Keratinocyte (primary cell): Measurements from ENCODE around the gene FOXJ3. TPM values are rescaled to one million over a fixed set of nuclear protein-coding genes. Genes with fewer than 3 reads are reported as not detected.
A peak's percentile ranks its signal among the peaks of the same experiment; 100 is the strongest.

Source experiments
- DNase-seq: peaks from one replicate; pipeline ENCODE4 v3.0.0-alpha.2; 2011; ENCODE audit warnings: low read depth, missing footprints, low spot score
- FAIRE-seq: peaks from 2 replicates; lab custom pipeline; 2011; peaks lifted over from hg19 to GRCh38; lab: Jason Lieb, UNC
- H2AFZ ChIP-seq: 2 replicates; pipeline ENCODE4 v1.6.0; 2012; ENCODE audit warnings: low read length, control low read depth, inconsistent platforms; ENCODE audit not compliant: control insufficient read depth
- H3K27ac ChIP-seq: 2 replicates; pipeline ENCODE4 v1.5.1; 2011; ENCODE audit warnings: low read length; ENCODE audit not compliant: control insufficient read depth, insufficient read depth
- H3K27me3 ChIP-seq: 3 replicates; pipeline ENCODE4 v1.6.0; 2011; ENCODE audit warnings: low read length; ENCODE audit not compliant: control insufficient read depth, insufficient read depth; ENCODE audit errors: extremely low read depth
- H3K36me3 ChIP-seq, 2 experiments: 2 replicates in 1 of 2; 3 replicates in 1 of 2; pipeline ENCODE4 v1.5.1; 2011; ENCODE audit warnings: low read length in 2 of 2, mild to moderate bottlenecking in 1 of 2; ENCODE audit not compliant: control insufficient read depth in 2 of 2, insufficient read depth in 2 of 2; ENCODE audit errors: extremely low read depth in 1 of 2
- H3K4me1 ChIP-seq: 3 replicates; pipeline ENCODE4 v1.5.1; 2011; ENCODE audit warnings: low read length; ENCODE audit not compliant: control insufficient read depth, insufficient read depth; ENCODE audit errors: extremely low read depth
- H3K4me2 ChIP-seq: 3 replicates; pipeline ENCODE4 v1.6.0; 2011; ENCODE audit warnings: low read depth, low read length; ENCODE audit not compliant: control insufficient read depth, insufficient read depth; ENCODE audit errors: extremely low read depth
- H3K4me3 ChIP-seq, 3 experiments: fragments of 200-600 bp in 1 of 3; sonication (generic) in 1 of 3; 2 replicates in 2 of 3; 3 replicates in 1 of 3; pipeline ENCODE4 v1.5.1; 2011 to 2016; ENCODE audit warnings: low read length in 3 of 3, mild to moderate bottlenecking in 3 of 3, control low read depth in 2 of 3, inconsistent platforms in 1 of 3, low read depth in 1 of 3, mixed read lengths in 1 of 3, mixed run types in 1 of 3, moderate library complexity in 1 of 3; ENCODE audit not compliant: control insufficient read depth in 2 of 3, insufficient read depth in 2 of 3; ENCODE audit errors: extremely low read depth in 1 of 3
- H3K79me2 ChIP-seq: 2 replicates; pipeline ENCODE4 v1.6.0; 2012; ENCODE audit warnings: low read length; ENCODE audit not compliant: control insufficient read depth, insufficient read depth
- H3K9ac ChIP-seq: 3 replicates; pipeline ENCODE4 v1.6.0; 2011; ENCODE audit warnings: low read length; ENCODE audit not compliant: control insufficient read depth, insufficient read depth; ENCODE audit errors: extremely low read depth
- H3K9me1 ChIP-seq: 3 replicates; pipeline ENCODE4 v1.6.0; 2011; ENCODE audit warnings: low read length; ENCODE audit not compliant: control insufficient read depth, insufficient read depth; ENCODE audit errors: extremely low read depth
- H3K9me3 ChIP-seq: 2 replicates; pipeline ENCODE4 v1.5.1; 2012; ENCODE audit warnings: low read depth, low read length; ENCODE audit not compliant: control insufficient read depth
- H4K20me1 ChIP-seq: 3 replicates; pipeline ENCODE4 v1.6.0; 2011; ENCODE audit warnings: low read length; ENCODE audit not compliant: control insufficient read depth, insufficient read depth; ENCODE audit errors: extremely low read depth
- CTCF ChIP-seq, 3 experiments: IDR thresholded peaks in 1 of 3; conservative IDR thresholded peaks in 1 of 3; optimal IDR thresholded peaks in 1 of 3; 2 replicates in 2 of 3; 3 replicates in 1 of 3; pipeline versions ENCODE3 to v1.5.1; 2011; ENCODE audit warnings: low read length in 3 of 3, mild to moderate bottlenecking in 3 of 3, moderate library complexity in 2 of 3, control low read depth in 1 of 3, inconsistent platforms in 1 of 3; ENCODE audit not compliant: insufficient read depth in 2 of 3; ENCODE audit errors: extremely low read depth in 1 of 3
- EZH2 ChIP-seq: IDR thresholded peaks from one replicate; pipeline ENCODE4 v1.6.1; 2012; ENCODE audit warnings: inconsistent platforms, mild to moderate bottlenecking, low read length, moderate library complexity
- dilution Hi-C: fragments of 300-500 bp; cut with MboI; formaldehyde crosslinking; loops from one replicate; pipeline ENCODE4 v1.7.0; 2020; ENCODE audit warnings: low sequenced_read_pairs; ENCODE audit not compliant: extremely low pct_ligation_motif_present
- polyA plus RNA-seq, 5 experiments: library from polyadenylated mRNA; depleted of rRNA in 3 of 5; stranded (reverse) in 3 of 5; stranded (forward) in 1 of 5; unstranded in 1 of 5; fragments of >200 nt; gene quantifications; 1 replicate in 1 of 5; 2 replicates in 3 of 5; 3 replicates in 1 of 5; pipeline versions ENCODE4 v1.2.1 to v1.2.3, GENCODE V29; 2011 to 2012; ENCODE audit warnings: missing spikeins in 2 of 5, low read depth in 1 of 5, low replicate concordance in 1 of 5

FOXJ3 gene
- polyA plus RNA-seq, 1 donor (not counting 4 experiments of a cell fraction or from before 2014, with no cell fraction given) = 40.2 TPM

GRCh38 chr1:42167611-42168390, 167.2 kb downstream of the FOXJ3 start:
- no peak for TF ChIP-seq EZH2
- no peak for TF ChIP-seq CTCF (optimal IDR thresholded peaks at IDR 0.05 in 1 of 3, IDR thresholded peaks at IDR 0.05 in 1 of 3, conservative IDR thresholded peaks at IDR 0.05 in 1 of 3; ENCODE audit: extremely low read depth in 1 of 3, insufficient read depth in 2 of 3, low read length in 3 of 3)
- DNase-seq (no peak), FAIRE-seq (no peak)
- no peaks in the 10 kb centered on the region for H4K20me1 ChIP-seq
- H3K4me1 ChIP-seq = peaks cover 24% of the 10 kb centered on the region
- H3K9me3 ChIP-seq = no peaks in the 10 kb centered on the region
- no peaks in the 10 kb centered on the region for H3K36me3 ChIP-seq
- no peak overlapping the region for H3K27ac ChIP-seq
- H3K9me1 ChIP-seq = peaks cover 6% of the 10 kb centered on the region
- no peak overlapping the region for H3K9ac ChIP-seq
- no peaks in the 10 kb centered on the region for H3K79me2 ChIP-seq
- H3K27me3 ChIP-seq = no peaks in the 10 kb centered on the region
- no peak overlapping the region for H3K4me3 ChIP-seq
- dilution Hi-C loops = no loop called here
- H2AFZ ChIP-seq = no peak overlapping the region
- H3K4me2 ChIP-seq = no peak overlapping the region

DNA sequence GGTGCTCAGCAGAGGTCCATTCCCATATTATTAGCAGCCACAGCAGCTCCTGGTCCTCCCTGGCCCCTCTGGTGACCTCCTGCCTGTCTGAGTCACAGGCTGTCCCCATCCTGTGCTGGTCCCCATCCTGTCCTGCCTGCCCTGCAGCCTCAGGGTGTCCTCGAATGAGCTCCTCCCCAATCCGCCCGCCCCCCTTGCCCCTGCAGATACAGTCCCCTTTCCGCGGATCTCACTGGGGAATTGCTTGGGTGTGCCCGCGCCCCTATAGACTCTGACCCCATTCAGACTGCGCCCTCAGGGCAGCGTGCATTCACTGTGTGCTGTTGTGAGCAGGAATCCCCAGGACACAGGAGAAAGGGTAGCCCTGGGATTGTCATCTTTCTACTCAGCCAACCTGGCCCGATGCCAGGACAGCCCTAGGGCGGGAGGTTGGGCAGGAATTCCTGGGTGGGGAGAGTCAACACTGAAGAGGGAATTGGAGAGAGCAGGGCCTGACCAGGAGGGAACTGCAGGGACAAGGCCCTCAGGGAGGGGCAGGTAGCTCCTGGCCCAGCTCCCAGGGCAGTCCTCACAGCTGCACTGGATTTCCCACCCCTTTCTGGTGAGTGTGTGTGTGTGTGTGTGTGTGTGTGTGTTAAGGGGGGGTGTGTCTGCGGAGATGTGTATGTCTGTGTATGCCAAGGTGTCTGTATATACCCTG, 169.4 kb downstream of the FOXJ3 start:
- Histone ChIP-seq H4K20me1 (no peaks in the 10 kb centered on the region), H3K4me1 (peaks cover 14% of the 10 kb centered on the region), H2AFZ (no peak overlapping the region), H3K9me3 (peaks cover 4% of the 10 kb centered on the region), H3K27me3 (no peaks in the 10 kb centered on the region), H3K27ac (peak overlapping the region; percentile 34), H3K9me1 (peaks cover 6% of the 10 kb centered on the region), H3K4me3 (peak overlapping the region in 1 of 3 experiments; percentile 37), H3K9ac (no peak overlapping the region), H3K79me2 (no peaks in the 10 kb centered on the region), H3K4me2 (peak overlapping the region; percentile 85), H3K36me3 (no peaks in the 10 kb centered on the region)
- TF ChIP-seq EZH2 (no peak), CTCF (optimal IDR thresholded peaks at IDR 0.05 in 1 of 3, IDR thresholded peaks at IDR 0.05 in 1 of 3, conservative IDR thresholded peaks at IDR 0.05 in 1 of 3; ENCODE audit: extremely low read depth in 1 of 3, insufficient read depth in 2 of 3, low read length in 3 of 3) (no peak)
- DNase-seq (peak; percentile 94), FAIRE-seq (peak; percentile 74)
- dilution Hi-C loops = no loop called here
